SKM-1 treated with dmso at 0.1 percent for 144 hours (cell line): ENCODE measurements around the gene SLC24A3.

Experiments
- DNase-seq: peaks from one replicate; lab custom pipeline; 2025; ENCODE audit not compliant: unreplicated experiment; lab: John Stamatoyannopoulos, UW

The SLC24A3 gene

GRCh38 chr20:19336631-19337030 is 124.2 kb downstream of the SLC24A3 start:
- DNase-seq = no peak

DNA sequence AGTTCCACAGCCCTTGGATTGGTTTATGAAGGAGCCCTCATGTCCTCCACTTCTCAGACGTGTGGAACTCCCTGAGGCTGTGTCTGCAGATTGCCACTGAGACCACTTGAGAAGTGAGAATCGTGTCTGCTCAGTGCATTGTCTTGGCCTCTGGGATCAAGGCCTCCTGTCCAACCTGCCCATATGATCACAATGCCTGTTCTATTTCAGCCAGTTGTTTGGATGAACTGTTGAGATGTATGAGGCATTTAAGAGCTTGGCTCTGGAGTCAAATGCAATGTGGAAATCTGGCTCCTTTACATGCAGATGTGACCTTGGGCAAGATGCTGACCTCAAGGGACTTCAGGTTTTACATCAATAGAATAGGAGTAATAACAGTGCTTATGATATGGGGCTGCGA is 125.9 kb downstream of the SLC24A3 start:
- no peak for DNase-seq

- no peak for DNase-seq
Measured at GRCh38 chr20:19338960-19339359, 126.5 kb downstream of the SLC24A3 start.

GRCh38 chr20:19341348-19342053 is 129.1 kb downstream of the SLC24A3 start:
- no peak for DNase-seq

- DNase-seq = no peak
Measured at GRCh38 chr20:19344341-19344740, 131.9 kb downstream of the SLC24A3 start.

DNA sequence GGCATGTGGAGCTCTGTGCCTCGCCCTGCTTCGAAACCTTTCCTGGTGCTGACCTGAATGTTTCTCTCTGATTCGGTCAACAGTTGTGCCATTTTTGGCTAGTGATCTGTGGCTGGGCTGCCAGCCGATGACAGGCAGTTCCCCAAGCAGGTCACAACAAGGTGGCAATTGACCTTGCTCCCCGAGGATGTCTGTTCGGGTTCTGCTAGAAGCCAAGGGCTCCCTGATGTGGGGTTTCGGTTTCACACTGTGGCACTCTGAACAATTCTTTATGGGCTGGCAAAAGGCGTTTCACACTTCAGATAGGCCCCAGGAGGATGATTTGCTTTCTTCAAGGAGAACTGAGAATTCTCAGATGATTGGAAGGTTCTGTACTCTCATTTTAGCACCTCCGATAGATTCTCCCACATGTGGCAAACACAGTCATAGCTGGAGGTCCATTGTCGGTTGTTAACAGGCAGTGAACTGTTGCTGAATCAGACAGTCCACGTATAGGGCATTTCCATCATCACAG is 135.6 kb downstream of the SLC24A3 start:
- no peak for DNase-seq

DNA sequence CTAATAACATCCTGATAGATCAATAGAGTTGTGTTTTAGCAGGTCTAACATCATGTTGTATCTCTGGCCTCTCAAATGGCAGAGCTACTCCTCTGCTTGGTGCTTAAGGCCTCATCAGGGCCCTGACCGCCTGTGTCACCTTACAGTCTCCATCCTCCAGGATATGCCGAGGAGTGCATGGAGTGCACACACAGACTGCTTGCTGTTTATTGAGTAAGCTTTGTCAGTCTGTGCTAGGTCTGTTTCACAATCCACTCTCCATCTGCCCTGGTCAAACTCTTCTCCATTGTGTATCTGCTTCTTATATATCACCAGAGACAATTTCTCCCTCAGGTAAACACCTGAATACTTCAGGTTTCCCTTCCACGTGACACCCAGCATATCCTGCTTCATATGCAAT is 136.1 kb downstream of the SLC24A3 start:
- DNase-seq = no peak

- DNase-seq = no peak
Measured at GRCh38 chr20:19349879-19350278, 137.4 kb downstream of the SLC24A3 start.

DNA sequence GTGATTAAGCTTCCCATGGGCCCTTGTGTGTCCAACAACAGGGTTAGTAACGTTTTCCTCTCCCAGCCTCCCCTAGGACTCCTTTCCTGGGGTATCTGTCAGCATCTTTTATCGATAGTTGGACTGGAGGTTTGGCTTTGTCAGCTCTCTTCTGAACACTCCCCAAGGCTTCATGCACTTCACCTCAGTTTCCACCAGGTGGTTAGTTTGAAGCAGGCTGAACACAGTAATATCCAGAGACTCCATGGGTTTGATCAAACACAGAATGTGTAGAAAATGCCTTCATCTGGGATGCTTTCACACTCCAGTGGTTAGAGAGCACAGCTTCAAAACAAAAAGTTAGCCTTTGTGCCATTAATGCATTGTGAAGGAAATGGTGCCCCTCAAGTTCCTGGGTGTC is 139.1 kb downstream of the SLC24A3 start:
- DNase-seq = no peak

DNA sequence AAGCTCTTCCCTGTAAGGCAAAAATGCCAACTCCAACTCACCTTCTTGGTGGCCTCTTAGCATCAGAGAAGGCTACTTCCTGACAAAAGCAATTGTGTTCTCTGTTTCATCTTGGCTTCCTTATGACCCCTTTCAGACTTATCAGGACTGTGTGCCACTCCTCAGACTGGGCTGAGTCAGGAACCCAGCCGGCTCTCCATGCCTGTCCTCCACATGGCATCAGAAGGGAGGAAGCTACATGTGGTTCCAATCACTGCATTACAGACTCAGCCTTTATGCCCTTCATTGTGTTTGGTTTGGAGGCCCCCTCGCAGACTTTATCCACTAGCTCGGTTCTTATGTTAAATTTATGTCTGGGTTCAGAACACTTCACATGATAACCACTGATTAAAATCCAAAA is 142.5 kb downstream of the SLC24A3 start:
- DNase-seq = no peak

- no peak for DNase-seq
Measured at GRCh38 chr20:19361790-19362189, 149.3 kb downstream of the SLC24A3 start.

- DNase-seq = no peak
Measured at GRCh38 chr20:19363476-19363875, 151.0 kb downstream of the SLC24A3 start.

DNA sequence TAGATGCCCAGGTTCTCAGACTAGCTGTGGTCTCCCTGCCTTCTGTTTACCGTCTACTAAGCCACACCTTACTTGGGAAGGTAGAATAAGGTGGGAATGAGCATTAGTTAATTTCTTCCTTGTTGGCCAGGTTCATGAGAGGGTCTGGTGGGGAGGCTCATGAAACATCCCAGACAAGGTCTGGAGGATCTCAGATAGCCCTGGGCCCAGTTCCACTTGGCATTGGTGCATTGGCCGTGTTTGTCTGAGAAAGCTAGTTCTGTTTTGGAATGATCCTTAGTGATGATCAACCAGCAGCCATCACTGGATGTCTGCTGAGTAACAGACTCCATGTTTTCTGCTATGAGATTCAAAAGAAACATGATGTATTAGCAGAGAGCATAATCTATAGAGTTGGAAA is 155.1 kb downstream of the SLC24A3 start:
- DNase-seq = no peak

- no peak for DNase-seq
Measured at GRCh38 chr20:19368351-19368750, 155.9 kb downstream of the SLC24A3 start.

DNA sequence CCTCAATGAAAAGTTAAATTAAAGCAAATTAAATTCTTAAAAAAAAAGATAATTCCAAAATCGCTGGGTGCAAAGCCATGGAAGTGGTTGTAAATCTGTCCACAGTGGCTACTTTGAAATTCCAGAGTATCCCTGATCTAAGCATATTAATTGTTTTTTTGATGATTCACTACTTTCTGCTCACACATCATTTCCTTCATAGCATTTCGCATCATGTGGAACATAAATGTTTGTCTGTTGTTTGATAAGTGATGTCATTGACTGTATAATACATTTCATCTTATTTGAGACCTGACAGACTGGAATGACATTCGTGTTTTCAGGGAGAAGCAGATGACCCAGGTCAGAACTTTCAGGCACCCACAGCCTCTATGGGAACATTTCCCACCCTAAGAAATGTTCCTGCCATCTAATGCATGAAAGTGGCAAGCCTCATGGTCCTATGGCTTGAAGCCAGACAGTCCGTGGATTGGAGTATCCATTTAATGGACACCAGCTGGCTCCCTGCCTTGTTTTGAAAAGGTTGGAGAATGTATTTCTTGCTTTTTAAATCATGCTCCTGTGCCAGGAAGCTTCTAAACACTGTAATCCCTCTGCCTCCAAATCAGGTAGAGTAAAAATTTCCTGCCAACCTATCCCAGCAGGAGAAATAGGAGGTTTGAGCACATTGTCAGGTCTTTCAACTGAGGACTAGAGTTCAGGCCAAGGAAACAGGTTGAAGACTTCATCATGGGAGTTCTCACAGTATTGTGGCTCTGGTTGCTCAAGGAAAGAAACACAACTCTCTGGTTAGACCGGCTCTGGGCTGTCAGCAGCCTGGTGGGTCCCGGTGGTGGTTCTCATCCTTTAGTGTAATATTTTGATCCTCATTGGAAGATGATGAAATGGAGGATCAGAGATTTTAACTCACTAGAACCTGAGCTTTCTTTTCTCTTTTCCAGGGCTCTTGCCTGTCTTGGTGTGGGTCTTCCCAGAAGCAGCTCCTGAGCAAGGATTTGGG is 157.9 kb downstream of the SLC24A3 start:
- no peak for DNase-seq

- DNase-seq = no peak
Measured at GRCh38 chr20:19371112-19371511, 158.7 kb downstream of the SLC24A3 start.

- DNase-seq = no peak
Measured at GRCh38 chr20:19374216-19374615, 161.8 kb downstream of the SLC24A3 start.

DNA sequence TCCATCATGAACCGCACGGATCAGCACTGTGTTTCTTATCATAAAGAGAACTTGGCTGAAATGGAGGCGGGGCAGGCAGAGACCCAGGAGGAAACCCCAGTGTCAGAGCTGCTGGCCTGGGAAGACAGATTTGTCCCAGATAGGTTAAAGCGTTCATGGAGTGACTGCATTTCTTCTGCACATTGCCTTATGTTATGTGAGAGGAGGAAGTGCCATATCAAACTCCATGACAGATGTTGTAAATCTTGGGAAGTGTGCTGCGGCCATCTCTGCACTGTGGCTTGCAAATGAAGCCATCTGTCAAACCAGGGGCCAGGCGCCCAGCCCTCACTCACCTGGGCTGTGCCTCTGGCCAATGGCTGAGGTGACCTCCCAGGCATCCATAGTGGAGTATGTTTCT is 163.0 kb downstream of the SLC24A3 start:
- DNase-seq = no peak

- no peak for DNase-seq
Measured at GRCh38 chr20:19375801-19376200, 163.4 kb downstream of the SLC24A3 start.

DNA sequence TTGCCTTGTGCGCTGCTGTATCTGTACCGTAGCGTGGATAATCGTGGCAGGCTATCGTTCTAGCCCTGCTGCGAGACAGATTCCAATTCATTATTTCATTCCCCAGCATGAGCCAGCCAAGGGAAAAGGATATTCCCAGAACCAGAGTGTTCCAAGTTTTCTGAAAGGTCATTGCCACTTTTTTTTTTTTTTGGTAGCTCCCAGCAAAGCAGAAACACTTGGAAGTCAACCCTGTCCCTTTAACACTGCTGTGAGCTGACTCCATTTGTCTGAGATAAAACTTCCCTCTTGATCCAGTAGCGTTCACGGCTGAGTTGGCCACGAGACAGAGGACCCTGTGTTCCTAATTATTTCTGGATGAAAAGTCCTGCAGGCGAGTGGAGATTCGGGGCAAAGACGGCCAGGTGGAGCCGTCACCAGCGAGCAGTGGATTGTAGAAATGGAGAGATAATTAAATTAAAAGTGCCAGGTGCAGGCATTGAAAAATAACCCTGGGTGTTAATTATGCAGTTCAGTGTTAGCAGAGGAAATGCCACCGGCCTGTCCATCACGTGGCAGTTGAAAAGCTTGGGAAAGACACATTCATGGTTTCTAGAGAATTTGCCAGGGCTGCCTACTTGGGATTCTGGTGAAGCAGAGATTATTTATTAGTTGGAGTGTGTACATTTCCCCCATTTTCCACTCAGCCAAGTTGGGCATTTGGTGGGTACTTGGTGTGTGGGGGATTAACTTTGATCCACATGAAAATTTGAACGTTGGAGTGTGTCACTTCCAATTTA is 164.2 kb downstream of the SLC24A3 start:
- no peak for DNase-seq

DNA sequence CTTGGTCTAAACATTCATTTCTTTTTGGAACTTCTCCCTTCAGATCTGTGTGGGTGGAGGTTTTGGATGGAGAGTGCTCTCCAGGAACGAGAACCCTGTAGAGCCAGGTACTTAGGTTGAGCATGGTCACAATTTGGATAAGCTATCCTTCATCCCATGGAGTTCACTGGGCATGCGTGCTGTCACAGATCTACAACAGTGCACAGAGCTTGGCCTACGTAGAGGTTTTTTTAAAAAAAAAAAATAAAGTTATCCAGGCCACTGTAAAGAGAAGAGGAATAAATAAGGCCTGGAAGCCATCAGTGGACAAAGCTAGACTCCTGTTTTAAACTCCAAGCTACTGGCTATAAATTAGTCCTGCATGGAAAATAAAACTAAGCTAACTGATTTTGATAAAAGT is 165.6 kb downstream of the SLC24A3 start:
- DNase-seq = no peak
